ENCODE data around the gene COMMD7.
A peak's percentile ranks its signal among the peaks of the same experiment; 100 is the strongest.
"Not testable (repeated sequence)": the region's sequence is repeated elsewhere in the genome, so short reads cannot be mapped to it uniquely, and the experiment has no call there.

Gene COMMD7

GRCh38 chr20:32765230-32765875 lies 22.1 kb upstream of the COMMD7 start:
- not testable (repeated sequence) for DNase-seq (ENCODE audit: low read depth)

GRCh38 chr20:32764005-32764960 lies 21.0 kb upstream of the COMMD7 start:
- no peak for DNase-seq (ENCODE audit: low read depth)

- no peak for DNase-seq (ENCODE audit: low read depth)
Observed at GRCh38 chr20:32763202-32764004, 20.1 kb upstream of the COMMD7 start.

GRCh38 chr20:32762754-32763201 lies 19.5 kb upstream of the COMMD7 start:
- DNase-seq (ENCODE audit: low read depth): no peak

- peak; percentile 71 for DNase-seq (ENCODE audit: low read depth)
Observed at GRCh38 chr20:32761831-32762753, 18.8 kb upstream of the COMMD7 start, which contains the start of gene DNMT3B. Gene DNMT3B (plus strand): TSS chr20:32762385. CDS start chr20:32780324, 17,939 bp downstream.

- DNase-seq (ENCODE audit: low read depth): no peak
Observed at GRCh38 chr20:32761417-32761830, 18.2 kb upstream of the COMMD7 start.

GRCh38 chr20:32756156-32756555 lies 12.9 kb upstream of the COMMD7 start:
- no peak for DNase-seq (ENCODE audit: low read depth)

GRCh38 chr20:32753731-32754130 lies 10.5 kb upstream of the COMMD7 start:
- DNase-seq (ENCODE audit: low read depth): no peak

- no peak for DNase-seq (ENCODE audit: low read depth)
Observed at GRCh38 chr20:32752458-32753250, 9.4 kb upstream of the COMMD7 start.

- DNase-seq (ENCODE audit: low read depth): no peak
Observed at GRCh38 chr20:32751702-32752457, 8.6 kb upstream of the COMMD7 start.

GRCh38 chr20:32751293-32751692 lies 8.0 kb upstream of the COMMD7 start:
- no peak for DNase-seq (ENCODE audit: low read depth)

GRCh38 chr20:32749914-32750637 lies 6.8 kb upstream of the COMMD7 start:
- no peak for DNase-seq (ENCODE audit: low read depth)

- no peak for DNase-seq (ENCODE audit: low read depth)
Observed at GRCh38 chr20:32742322-32743236, 688 bp downstream of the COMMD7 start.

GRCh38 chr20:32741151-32741550 lies 2.1 kb downstream of the COMMD7 start:
- no peak for DNase-seq (ENCODE audit: low read depth)

- no peak for DNase-seq (ENCODE audit: low read depth)
Observed at GRCh38 chr20:32737371-32738223, 5.7 kb downstream of the COMMD7 start.

- no peak for DNase-seq (ENCODE audit: low read depth)
Observed at GRCh38 chr20:32731882-32732266, 11.4 kb downstream of the COMMD7 start.

GRCh38 chr20:32729334-32729733 lies 13.9 kb downstream of the COMMD7 start:
- not testable (repeated sequence) for DNase-seq (ENCODE audit: low read depth)
